Stimulated activated CD4-positive, alpha-beta T cell treated with anti-CD3 and anti-CD28 coated beads, Interleukin-4, amount 100 ng/mL, for 24 hours (primary cell): ENCODE data around the gene CA11.
A peak's percentile ranks its signal among the peaks of the same experiment; 100 is the strongest.
"Not testable (repeated sequence)": the region's sequence is repeated elsewhere in the genome, so short reads cannot be mapped to it uniquely, and the experiment has no call there.

Experiments
- DNase-seq: peaks from one replicate; pipeline ENCODE4 v3.0.0-alpha.2; 2020

CA11 gene

GRCh38 chr19:48646001-48646721 is at the start of gene CA11:
TSS of gene CA11 (minus strand) at chr19:48646187. CDS start at chr19:48645632, 555 bp downstream.
- DNase-seq: peak; percentile 90

- DNase-seq: not testable (repeated sequence)
These were observed 47.6 kb upstream of the CA11 start for GRCh38 chr19:48693629-48694028.

- DNase-seq: no peak
These were observed 43.5 kb upstream of the CA11 start for GRCh38 chr19:48689449-48689848.

- no peak for DNase-seq
These were observed 41.8 kb upstream of the CA11 start for GRCh38 chr19:48687776-48688175.

- not testable (repeated sequence) for DNase-seq
These were observed 40.6 kb upstream of the CA11 start for GRCh38 chr19:48686637-48687036.

- DNase-seq: no peak
These were observed 40.1 kb upstream of the CA11 start for GRCh38 chr19:48686088-48686487.

DNA sequence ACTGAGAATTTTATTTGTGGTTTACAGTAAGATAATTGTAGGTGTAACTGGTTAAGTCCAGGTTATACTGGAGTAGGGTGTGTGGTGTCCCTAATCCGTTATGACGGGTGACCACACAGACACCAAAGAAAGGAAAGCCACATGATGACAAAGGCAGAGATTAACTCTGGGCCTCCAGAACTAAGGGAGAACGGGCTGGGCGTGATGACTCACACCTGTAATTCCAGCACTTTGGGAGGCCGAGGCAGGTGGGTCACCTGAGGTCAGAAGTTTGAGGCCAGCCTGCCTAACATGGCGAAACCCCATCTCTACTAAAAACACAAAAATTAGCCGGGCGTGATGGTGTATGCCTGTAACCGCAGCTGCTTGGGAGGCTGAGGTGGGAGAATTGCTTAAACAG is 39.6 kb upstream of the CA11 start:
- DNase-seq: no peak

DNA sequence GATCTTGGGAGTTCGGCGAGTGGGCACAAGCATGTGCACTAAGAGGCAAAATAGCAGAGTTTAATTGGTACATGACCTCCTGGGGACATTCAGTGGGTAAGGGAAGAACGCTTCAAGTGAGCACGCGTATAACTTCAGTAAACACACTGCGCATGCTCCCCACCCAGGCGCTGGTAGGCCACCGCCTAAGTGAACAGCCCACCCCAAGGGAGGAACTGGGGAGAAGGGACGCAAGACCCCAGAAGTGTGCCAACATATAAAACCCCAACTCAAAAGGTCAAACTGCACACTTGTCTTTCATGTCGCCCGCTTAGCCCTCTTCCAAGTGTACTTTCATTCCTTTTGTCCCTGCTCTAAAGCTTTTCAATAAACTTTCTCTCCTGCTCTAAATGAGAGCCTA is 37.4 kb upstream of the CA11 start:
- no peak for DNase-seq

DNA sequence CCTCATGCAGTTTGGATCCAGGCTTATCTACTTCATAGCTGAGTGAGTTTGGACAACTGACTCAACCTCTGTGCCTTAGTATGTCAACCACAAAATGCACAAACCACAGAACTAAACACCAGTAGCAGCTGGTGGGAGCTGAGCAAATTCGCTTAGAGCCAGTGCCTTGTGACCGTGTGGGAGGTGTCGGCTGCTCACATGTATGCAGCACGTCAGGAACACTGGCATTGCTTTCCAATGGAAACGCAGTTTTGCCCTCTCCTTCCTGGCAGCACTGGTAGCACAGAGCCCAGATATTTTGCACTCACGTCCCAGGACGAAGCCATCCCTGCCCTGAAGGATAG is 35.1 kb upstream of the CA11 start:
- no peak for DNase-seq

GRCh38 chr19:48680436-48681126 is 34.6 kb upstream of the CA11 start:
- DNase-seq: no peak

GRCh38 chr19:48680006-48680405 is 34.0 kb upstream of the CA11 start:
- DNase-seq: not testable (repeated sequence)

GRCh38 chr19:48678201-48678600 is 32.2 kb upstream of the CA11 start:
- no peak for DNase-seq

DNA sequence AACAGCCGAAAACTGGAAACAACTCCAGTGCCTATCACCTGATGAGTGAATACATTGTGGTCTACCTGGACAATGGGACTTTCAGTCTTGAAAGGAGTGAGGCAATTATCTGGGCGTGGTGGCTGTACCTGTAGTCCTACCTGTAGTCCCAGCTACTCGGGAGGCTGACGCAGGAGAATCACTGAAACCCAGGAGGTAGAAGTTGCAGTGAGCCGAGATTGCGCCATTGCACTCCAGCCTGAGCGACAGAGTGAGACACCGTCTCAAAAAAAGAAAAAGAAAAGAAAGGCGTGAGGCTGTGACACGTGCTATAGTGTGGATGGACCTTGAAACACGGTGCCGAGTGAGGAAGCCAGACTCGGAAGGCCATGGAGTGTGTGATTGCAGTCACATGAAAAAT is 30.9 kb upstream of the CA11 start:
- no peak for DNase-seq

DNA sequence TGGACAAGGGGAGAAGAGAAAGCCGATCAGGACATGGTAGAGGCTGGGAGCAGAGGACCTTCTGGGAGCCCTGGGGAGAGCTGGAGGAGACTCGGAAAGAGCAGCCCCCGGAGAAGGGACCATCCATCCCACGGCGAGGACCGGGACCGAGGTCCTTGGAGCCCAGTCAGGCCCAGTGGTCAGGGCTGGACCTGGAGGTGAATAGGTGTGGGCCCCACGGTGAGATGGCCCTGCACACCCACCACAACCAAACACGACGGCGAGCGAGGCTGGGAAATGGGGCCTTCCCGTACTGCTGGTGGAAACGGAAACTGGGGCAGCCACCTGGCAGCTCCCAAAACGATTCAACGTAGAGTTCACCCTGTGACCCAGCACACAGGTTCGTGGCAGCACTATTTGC is 30.5 kb upstream of the CA11 start:
- DNase-seq: no peak

DNA sequence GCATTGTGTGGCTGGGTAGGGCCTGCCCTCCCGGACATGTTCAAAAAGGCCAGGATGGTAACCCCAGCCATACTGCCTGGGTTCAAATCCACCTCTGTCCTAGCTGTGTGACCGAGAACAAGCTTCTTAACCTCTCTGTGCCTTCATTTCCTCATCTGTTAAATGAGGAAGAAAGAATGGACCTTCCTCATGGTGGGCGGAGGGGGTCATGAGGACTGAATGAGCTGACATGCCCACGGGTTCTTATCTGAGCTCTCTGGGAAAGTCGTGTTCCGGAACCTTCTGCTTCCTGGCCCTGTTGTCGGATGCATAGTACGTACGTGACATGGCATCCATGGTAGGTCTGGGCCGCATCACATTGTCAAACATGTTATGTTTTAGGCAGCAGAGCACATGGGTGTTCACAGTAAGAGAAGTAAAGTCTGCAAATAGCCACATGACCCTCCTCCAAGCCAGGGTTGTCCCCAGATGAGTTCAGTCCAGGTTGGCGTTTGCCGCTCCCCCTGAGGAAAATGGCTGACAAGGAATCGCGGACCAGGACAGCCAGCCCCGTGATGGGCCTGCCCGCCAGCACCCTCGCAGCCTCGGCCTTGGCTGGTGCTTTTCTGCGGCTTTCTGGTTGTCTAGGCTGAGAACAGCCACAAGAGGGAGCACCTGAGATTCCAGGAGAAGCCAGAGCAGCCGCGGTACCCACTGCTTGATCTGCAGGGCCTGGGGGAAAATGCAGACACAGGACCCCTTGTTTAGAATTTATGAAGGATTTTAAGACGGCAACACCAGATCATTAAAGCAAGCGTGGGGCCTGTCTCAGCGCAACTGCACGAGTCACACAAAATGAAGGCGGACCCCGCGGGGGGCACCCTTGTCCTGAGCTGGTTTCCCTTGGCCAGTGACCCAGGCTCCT is 29.2 kb upstream of the CA11 start:
- DNase-seq: peak; percentile 81

DNA sequence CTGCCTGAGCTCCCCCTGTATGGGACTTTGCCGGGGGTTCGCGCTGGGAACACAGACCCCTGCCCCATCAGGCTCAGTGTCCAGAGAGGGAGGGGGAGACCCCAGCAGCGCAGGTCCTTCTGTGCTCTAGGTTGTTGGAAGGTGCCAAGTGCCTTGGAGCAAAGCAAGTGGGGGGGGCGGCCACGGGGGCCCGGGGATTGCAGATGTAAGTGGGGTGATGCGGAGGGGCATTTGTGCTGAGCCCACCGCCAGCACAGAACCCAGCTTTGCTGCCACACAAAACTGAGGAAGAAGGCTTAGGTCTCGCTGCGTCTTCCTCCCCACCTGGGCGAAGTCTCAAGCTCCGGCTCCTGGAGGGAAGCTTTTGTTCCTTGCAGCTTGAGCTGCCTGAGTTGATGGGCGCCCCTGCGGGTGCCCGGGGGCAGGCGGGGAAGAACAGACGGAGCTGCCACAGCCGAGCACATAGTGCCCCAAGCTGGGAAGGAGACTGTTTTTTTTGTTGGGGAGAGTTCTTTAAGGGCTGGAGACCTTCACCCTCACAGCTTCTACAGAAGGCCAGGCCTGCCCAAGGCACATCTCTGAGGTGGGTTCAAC is 28.3 kb upstream of the CA11 start:
- no peak for DNase-seq

DNA sequence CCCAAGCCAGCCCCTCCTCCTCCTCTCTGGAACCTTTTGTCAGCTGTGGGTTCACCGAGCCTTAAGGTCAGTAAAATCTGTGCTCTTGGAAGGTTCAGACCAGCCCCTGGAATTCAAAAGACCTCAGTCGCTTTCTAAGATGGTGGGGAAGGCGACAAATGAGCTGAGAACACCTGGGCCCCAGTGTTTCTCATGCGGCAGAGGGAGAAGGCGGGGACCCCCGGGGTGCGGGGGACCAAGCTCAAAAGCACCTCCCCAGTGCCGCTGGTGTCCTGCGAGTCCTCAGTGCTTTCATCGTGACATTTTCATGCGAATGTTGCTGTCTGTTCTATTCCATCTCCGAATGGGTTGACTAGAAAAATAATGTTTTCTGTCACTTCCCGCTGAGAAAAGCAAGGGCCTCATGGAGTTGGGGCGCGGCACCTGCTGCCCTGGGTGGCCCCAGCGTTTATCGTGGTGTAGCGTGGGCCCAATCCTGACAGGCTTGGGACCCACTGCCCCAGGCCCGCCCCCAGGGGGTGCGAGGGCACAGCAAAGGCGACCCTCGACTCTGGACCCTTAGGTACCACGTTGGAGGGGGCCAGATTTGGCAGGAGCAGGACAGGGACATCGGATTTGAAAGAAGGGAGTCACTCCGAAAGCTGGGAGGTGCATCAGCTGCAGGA is 27.6 kb upstream of the CA11 start:
- no peak for DNase-seq

DNA sequence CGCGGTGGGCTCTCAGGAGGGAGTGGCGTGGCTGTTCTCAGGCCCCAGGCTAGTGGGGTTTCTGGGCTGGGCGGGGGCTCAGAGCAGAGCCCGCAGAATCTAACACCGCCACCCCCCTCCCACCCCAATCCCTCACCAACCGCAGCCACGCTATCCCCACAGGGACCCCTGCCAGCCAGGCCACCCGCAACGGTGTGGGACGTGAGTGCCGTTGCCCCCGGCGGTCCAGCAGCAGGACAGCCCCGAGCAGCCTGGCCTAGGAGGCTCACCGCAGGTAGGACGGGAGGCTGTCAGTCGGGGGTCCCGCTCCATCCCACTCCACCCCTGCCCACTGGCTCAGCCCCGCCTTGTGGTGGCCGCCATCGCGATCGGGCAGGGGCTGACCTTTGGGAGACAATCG is 27.0 kb upstream of the CA11 start, which contains the start of gene NTN5:
Gene NTN5, minus strand, starts transcription at position 24 of the 400 bp plus-strand sequence. CDS start 2,031 bp downstream, outside the sequence.
- DNase-seq: no peak

GRCh38 chr19:48671446-48671995 is 25.5 kb upstream of the CA11 start:
- no peak for DNase-seq

DNA sequence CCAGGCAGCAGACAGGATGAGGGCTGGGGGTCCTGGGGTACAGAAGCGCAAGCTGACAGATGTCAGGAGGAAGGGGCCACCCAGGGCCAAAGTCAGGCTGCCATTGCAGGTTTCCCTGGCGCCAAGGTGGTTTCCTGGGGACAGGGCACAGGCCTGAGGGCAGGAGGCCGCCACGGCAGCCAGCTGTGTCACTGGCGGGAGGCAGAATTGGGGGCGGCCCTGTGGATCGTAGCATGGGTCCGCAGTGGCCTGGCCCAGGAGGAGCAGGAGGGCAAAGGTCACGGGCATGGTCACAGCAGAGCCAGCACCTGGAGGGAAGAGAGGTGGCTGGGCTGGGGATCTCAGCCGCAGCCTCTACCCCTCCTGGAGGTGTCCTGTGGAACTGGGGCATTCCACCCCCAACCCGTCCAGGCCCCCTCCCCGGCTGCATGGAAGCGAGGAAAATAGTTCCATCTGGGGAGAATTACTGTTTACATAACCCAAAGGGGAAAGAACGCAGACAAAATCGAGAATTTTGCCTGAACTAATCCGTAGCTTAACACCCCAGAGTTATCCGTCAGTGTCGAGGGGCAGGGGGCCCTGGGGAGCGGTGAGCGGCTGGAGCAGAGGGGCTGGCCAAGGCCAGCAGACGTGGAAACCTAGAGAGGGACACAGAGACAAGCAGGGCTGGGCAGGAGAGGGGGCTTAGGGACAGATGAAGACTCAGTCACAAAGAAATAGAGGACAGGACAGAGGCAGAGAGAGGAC is 24.9 kb upstream of the CA11 start:
- DNase-seq: no peak

- no peak for DNase-seq
These were observed 24.1 kb upstream of the CA11 start for GRCh38 chr19:48669903-48670668.
